SK-N-SH (cell line): ENCODE results near the gene AFF3. TPM values are rescaled to one million over a fixed set of nuclear protein-coding genes. Genes with fewer than 3 reads are reported as not detected.
"Not testable (repeated sequence)": the region's sequence is repeated elsewhere in the genome, so short reads cannot be mapped to it uniquely, and the experiment has no call there.

Source experiments
- CTCF ChIA-PET: fragments of 300-600, 350-600 bp; formaldehyde crosslinking; extraction: SDS; loops from one replicate; lab custom pipeline; 2021; lab: Yijun Ruan, JAX
- POLR2A ChIA-PET: fragments of 350-600 bp; sonication (Branson Sonifier 250); formaldehyde crosslinking; extraction: SDS; loops from one replicate; lab custom pipeline; 2020; ENCODE audit warnings: antibody characterized with exemption, inconsistent platforms; lab: Yijun Ruan, JAX
- DNase-seq: peaks from one replicate; pipeline ENCODE4 v3.0.0; 2012
- H2AFZ ChIP-seq: fragments of 200-600 bp; sonication (generic); 2 replicates; pipeline ENCODE4 v1.8.1; 2016; ENCODE audit warnings: antibody characterized with exemption, mild to moderate bottlenecking, low read depth
- H3F3A ChIP-seq: fragments of 200-600 bp; sonication (generic); replicated peaks from 2 replicates; pipeline ENCODE3; 2016; ENCODE audit warnings: antibody characterized with exemption, mild to moderate bottlenecking; ENCODE audit not compliant: insufficient read depth
- H3K27ac ChIP-seq, 2 experiments: fragments of 200-500 bp in 1 of 2; fragments of 200-600 bp in 1 of 2; sonication (Bioruptor generic) in 1 of 2; sonication (generic), shearing (Covaris generic) in 1 of 2; 2 replicates each; pipeline versions ENCODE4 v1.5.1 to v1.6.1; 2014 to 2016; ENCODE audit warnings: low read depth in 2 of 2, inconsistent platforms in 1 of 2, low read length in 1 of 2, mild to moderate bottlenecking in 1 of 2, mixed read lengths in 1 of 2
- H3K27me3 ChIP-seq: fragments of 200-600 bp; sonication (generic), shearing (Covaris generic); 2 replicates; pipeline ENCODE4 v1.6.1; 2016; ENCODE audit warnings: mixed run types; ENCODE audit not compliant: insufficient read depth
- H3K36me3 ChIP-seq, 2 experiments: fragments of 200-500 bp in 1 of 2; fragments of 200-600 bp in 1 of 2; sonication (Bioruptor generic) in 1 of 2; sonication (generic) in 1 of 2; replicated peaks in 1 of 2; 2 replicates each; pipeline versions ENCODE3 to v1.5.1; 2014 to 2016; ENCODE audit warnings: low read length in 1 of 2, mild to moderate bottlenecking in 1 of 2; ENCODE audit not compliant: insufficient read depth in 2 of 2, control insufficient read depth in 1 of 2
- H3K4me1 ChIP-seq, 2 experiments: fragments of 200-500 bp in 1 of 2; fragments of 200-600 bp in 1 of 2; sonication (Bioruptor generic) in 1 of 2; sonication (generic), shearing (Covaris generic) in 1 of 2; 2 replicates each; pipeline versions ENCODE4 v1.5.1 to v1.6.1; 2014 to 2016; ENCODE audit warnings: low read depth in 1 of 2, low read length in 1 of 2, mixed run types in 1 of 2; ENCODE audit not compliant: insufficient read depth in 2 of 2, control insufficient read depth in 1 of 2
- H3K4me2 ChIP-seq: fragments of 200-600 bp; sonication (generic), shearing (Covaris generic); 2 replicates; pipeline ENCODE4 v1.6.1; 2017; ENCODE audit warnings: mixed run types
- H3K4me3 ChIP-seq, 2 experiments: fragments of 200-500 bp in 1 of 2; fragments of 200-600 bp in 1 of 2; sonication (Bioruptor generic) in 1 of 2; sonication (generic), shearing (Covaris generic) in 1 of 2; 2 replicates each; pipeline versions ENCODE4 v1.5.1 to v1.8.1; 2014 to 2016; ENCODE audit warnings: low read depth in 2 of 2, inconsistent platforms in 1 of 2, low read length in 1 of 2, mild to moderate bottlenecking in 1 of 2, mixed read lengths in 1 of 2, moderate library complexity in 1 of 2
- H3K79me2 ChIP-seq: fragments of 200-600 bp; sonication (generic); 2 replicates; pipeline ENCODE4 v1.8.1; 2017; ENCODE audit warnings: mild to moderate bottlenecking; ENCODE audit not compliant: insufficient read depth
- H3K9ac ChIP-seq: fragments of 200-600 bp; sonication (generic); 2 replicates; pipeline ENCODE4 v1.6.1; 2017; ENCODE audit warnings: mixed run types
- H3K9me2 ChIP-seq: fragments of 200-600 bp; sonication (generic); 2 replicates; pipeline ENCODE4 v1.6.1; 2017; ENCODE audit warnings: mixed run types
- H3K9me3 ChIP-seq: fragments of 200-600 bp; sonication (generic); 2 replicates; pipeline ENCODE4 v1.6.1; 2017; ENCODE audit warnings: mixed run types, mild to moderate bottlenecking, moderate library complexity
- H4K20me1 ChIP-seq: fragments of 200-600 bp; sonication (generic); 2 replicates; pipeline ENCODE4 v1.6.1; 2017; ENCODE audit warnings: mild to moderate bottlenecking, mixed run types; ENCODE audit not compliant: insufficient read depth
- CTCF ChIP-seq: fragments of 200-600 bp; sonication (generic); IDR thresholded peaks from 2 replicates; pipeline ENCODE4 v1.6.1; 2017; ENCODE audit warnings: antibody characterized with exemption, mild to moderate bottlenecking, moderate library complexity
- ELF1 ChIP-seq: IDR thresholded peaks from 2 replicates; pipeline ENCODE4 v1.4.0; 2012
- EP300 ChIP-seq, 2 experiments: IDR thresholded peaks; 2 replicates each; pipeline versions ENCODE4 v1.4.0 to v1.6.1; 2012; ENCODE audit warnings: borderline replicate concordance in 1 of 2, low read depth in 1 of 2, low read length in 1 of 2
- FOXM1 ChIP-seq: IDR thresholded peaks from 2 replicates; pipeline ENCODE4 v1.4.0; 2012; ENCODE audit warnings: low read depth, mild to moderate bottlenecking
- PBX3 ChIP-seq: IDR thresholded peaks from 2 replicates; pipeline ENCODE4; 2012
- SMC3 ChIP-seq: IDR thresholded peaks from 2 replicates; pipeline ENCODE4 v1.6.1; 2012; ENCODE audit warnings: low read depth, low read length, improper control_type of control experiment
- TEAD4 ChIP-seq: IDR thresholded peaks from 2 replicates; pipeline ENCODE4 v1.4.0; 2012; ENCODE audit warnings: mild to moderate bottlenecking, borderline replicate concordance; ENCODE audit not compliant: insufficient read depth
- WGBS: methylation state at CpG from one replicate; pipeline ENCODE4 v1.1.6; 2017; ENCODE audit warnings: low lambda C conversion rate; 5-methylcytosine and 5-hydroxymethylcytosine counted together
- polyA plus RNA-seq, 3 experiments: library from polyadenylated mRNA; depleted of rRNA; stranded (reverse); fragments of >200 nt; gene quantifications; 2 replicates each; pipeline ENCODE4 v1.2.3, GENCODE V29; 2012
- TF ChIP-seq, protein P1 (sequence below): fragments of 150-350 bp; IDR thresholded peaks from 2 replicates; pipeline ENCODE4 v1.6.1; 2016; ENCODE audit warnings: mild to moderate bottlenecking, low read depth, low read length
- TF ChIP-seq, protein P2 (sequence below): IDR thresholded peaks from 2 replicates; pipeline ENCODE4 v1.6.1; 2012; ENCODE audit warnings: mild to moderate bottlenecking, low read depth, low read length, moderate library complexity

Gene AFF3
- polyA plus RNA-seq, 1 of the 3 experiments (the other 2 are of a cell fraction): 0.36 TPM

DNA sequence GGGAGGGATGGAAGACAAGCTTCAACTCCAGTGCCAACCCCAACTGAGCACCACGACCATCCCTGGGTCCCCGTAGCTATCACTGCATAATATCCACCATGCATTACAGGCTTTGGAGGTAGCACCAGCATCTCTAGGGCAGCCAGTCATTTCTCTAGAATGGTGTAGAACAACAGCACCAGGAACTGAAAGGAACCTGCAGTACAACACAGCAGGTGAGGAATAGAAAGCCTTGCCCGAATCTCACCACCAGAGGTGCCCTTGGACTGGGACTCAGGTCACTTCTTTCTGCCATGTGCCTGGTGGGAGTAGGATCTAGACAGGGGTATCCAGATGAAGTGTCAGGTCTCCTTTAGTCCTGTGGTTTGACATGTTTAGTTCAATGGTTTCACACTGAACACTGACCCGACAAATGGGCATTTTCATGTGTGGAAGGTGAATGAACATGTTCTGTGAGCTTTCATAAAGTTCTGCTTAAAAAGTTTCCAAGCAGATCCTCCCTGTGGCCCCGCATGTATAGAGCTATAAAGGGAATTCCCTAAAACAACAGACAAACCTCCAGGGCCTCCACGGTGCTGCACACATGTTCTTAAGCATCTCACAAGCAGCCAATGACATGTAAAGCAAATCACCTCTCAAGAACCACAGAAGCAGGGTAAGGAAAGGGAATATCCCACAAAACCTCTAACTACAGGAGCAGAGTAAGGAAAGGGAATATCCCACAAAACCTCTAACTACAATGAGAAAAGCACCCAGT is 208.3 kb downstream of the AFF3 start (continued):
- TF ChIP-seq, protein P1, sequence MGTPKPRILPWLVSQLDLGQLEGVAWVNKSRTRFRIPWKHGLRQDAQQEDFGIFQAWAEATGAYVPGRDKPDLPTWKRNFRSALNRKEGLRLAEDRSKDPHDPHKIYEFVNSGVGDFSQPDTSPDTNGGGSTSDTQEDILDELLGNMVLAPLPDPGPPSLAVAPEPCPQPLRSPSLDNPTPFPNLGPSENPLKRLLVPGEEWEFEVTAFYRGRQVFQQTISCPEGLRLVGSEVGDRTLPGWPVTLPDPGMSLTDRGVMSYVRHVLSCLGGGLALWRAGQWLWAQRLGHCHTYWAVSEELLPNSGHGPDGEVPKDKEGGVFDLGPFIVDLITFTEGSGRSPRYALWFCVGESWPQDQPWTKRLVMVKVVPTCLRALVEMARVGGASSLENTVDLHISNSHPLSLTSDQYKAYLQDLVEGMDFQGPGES: no peak
- TF ChIP-seq ELF1 (no peak), FOXM1 (no peak), PBX3 (no peak), TEAD4 (no peak), EP300 (IDR thresholded peaks at IDR 0.05; ENCODE audit: borderline replicate concordance in 1 of 2, low read depth in 1 of 2, low read length in 1 of 2) (no peak)
- TF ChIP-seq, protein P2, sequence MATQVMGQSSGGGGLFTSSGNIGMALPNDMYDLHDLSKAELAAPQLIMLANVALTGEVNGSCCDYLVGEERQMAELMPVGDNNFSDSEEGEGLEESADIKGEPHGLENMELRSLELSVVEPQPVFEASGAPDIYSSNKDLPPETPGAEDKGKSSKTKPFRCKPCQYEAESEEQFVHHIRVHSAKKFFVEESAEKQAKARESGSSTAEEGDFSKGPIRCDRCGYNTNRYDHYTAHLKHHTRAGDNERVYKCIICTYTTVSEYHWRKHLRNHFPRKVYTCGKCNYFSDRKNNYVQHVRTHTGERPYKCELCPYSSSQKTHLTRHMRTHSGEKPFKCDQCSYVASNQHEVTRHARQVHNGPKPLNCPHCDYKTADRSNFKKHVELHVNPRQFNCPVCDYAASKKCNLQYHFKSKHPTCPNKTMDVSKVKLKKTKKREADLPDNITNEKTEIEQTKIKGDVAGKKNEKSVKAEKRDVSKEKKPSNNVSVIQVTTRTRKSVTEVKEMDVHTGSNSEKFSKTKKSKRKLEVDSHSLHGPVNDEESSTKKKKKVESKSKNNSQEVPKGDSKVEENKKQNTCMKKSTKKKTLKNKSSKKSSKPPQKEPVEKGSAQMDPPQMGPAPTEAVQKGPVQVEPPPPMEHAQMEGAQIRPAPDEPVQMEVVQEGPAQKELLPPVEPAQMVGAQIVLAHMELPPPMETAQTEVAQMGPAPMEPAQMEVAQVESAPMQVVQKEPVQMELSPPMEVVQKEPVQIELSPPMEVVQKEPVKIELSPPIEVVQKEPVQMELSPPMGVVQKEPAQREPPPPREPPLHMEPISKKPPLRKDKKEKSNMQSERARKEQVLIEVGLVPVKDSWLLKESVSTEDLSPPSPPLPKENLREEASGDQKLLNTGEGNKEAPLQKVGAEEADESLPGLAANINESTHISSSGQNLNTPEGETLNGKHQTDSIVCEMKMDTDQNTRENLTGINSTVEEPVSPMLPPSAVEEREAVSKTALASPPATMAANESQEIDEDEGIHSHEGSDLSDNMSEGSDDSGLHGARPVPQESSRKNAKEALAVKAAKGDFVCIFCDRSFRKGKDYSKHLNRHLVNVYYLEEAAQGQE: no peak

- H3K4me1 ChIP-seq, H3K9me3 ChIP-seq, H3K4me3 ChIP-seq, POLR2A ChIA-PET, H4K20me1 ChIP-seq, DNase-seq, H3K9me2 ChIP-seq, H3K9ac ChIP-seq, H3K27me3 ChIP-seq, H2AFZ ChIP-seq, H3F3A ChIP-seq, H3K79me2 ChIP-seq, H3K36me3 ChIP-seq, CTCF ChIA-PET, H3K4me2 ChIP-seq, H3K27ac ChIP-seq: not testable (repeated sequence)
- WGBS: 77% methylated on average over 3 of the region's 3 CpGs
Measured at GRCh38 chr2:99933491-99933890, 208.9 kb downstream of the AFF3 start.

DNA sequence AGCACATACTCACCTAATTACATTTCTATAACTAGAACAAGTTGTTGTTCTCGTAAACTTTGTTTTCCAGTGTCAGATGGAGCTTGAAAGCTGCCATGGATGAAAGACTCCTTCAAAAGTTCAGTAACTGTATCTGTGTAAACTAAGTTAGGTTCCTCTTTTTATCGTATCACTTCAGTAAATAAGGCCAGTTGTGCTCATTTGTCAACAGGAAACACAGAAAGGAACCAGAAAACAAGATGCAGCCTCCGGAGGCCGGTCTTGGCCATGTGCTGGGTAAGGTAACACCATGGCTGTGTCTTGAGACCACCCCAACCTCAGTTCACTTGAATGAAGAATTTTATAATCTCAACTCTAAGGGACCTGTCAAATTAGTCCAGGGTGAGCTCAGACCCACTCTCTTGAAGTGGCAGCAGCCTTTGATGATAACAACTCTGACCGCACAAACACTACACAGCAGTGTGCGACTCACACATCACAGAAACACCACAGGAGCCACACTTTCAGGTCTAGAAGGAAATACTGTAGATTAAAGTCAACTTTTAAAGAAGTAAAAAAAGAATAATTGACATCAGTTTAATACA is 213.8 kb downstream of the AFF3 start:
- ChIA-PET POLR2A (no interaction called here), CTCF (no interaction called here)
- H2AFZ ChIP-seq: no peak overlapping the region
- no peaks in the 10 kb centered on the region for H3K27me3 ChIP-seq
- no peaks in the 10 kb centered on the region for H3F3A ChIP-seq
- H3K4me1 ChIP-seq: no peaks in the 10 kb centered on the region
- no peak overlapping the region for H3K27ac ChIP-seq
- H4K20me1 ChIP-seq: no peaks in the 10 kb centered on the region
- H3K36me3 ChIP-seq: no peaks in the 10 kb centered on the region
- no peak overlapping the region for H3K4me3 ChIP-seq
- WGBS: 77% methylated on average over 6 of the region's 6 CpGs
- H3K9me3 ChIP-seq: no peaks in the 10 kb centered on the region
- no peaks in the 10 kb centered on the region for H3K9me2 ChIP-seq
- no peak for DNase-seq
- TF ChIP-seq SMC3 (no peak), CTCF (no peak)
- H3K4me2 ChIP-seq: no peak overlapping the region
- no peak overlapping the region for H3K9ac ChIP-seq
- H3K79me2 ChIP-seq: no peaks in the 10 kb centered on the region

GRCh38 chr2:99927690-99928207 is 214.6 kb downstream of the AFF3 start:
- H3K9me2 ChIP-seq, DNase-seq, H3K27me3 ChIP-seq, H3K4me1 ChIP-seq, H3K79me2 ChIP-seq, H3K4me2 ChIP-seq, H2AFZ ChIP-seq, H3F3A ChIP-seq, H3K4me3 ChIP-seq, H3K36me3 ChIP-seq, H3K27ac ChIP-seq, H3K9me3 ChIP-seq, H4K20me1 ChIP-seq, POLR2A ChIA-PET, H3K9ac ChIP-seq, CTCF ChIA-PET: not testable (repeated sequence)
- 62% methylated on average over 7 of the region's 7 CpGs for WGBS
